KOPT-K1 (cell line): ENCODE results near the gene MEG3.

Source experiments
- H3K27ac ChIP-seq: fragments of 200-600 bp; sonication (generic); 2 replicates; pipeline ENCODE4 v1.5.1; 2016; ENCODE audit warnings: antibody characterized with exemption, mild to moderate bottlenecking, low read depth, low read length; ENCODE audit not compliant: poor library complexity, severe bottlenecking
- H3K36me3 ChIP-seq: fragments of 200-600 bp; sonication (generic); 2 replicates; pipeline ENCODE4 v1.5.1; 2017; ENCODE audit warnings: antibody characterized with exemption, mild to moderate bottlenecking, low read length, moderate library complexity; ENCODE audit not compliant: insufficient read depth
- H3K9me3 ChIP-seq: fragments of 200-600 bp; sonication (generic); 2 replicates; pipeline ENCODE4 v1.5.1; 2017; ENCODE audit warnings: antibody characterized with exemption, low read length, mild to moderate bottlenecking; ENCODE audit not compliant: insufficient read depth, poor library complexity, severe bottlenecking

MEG3 gene

GRCh38 chr14:100878271-100879146 is 52.6 kb downstream of the MEG3 start:
- no peaks in the 10 kb centered on the region for H3K36me3 ChIP-seq
- H3K9me3 ChIP-seq: no peaks in the 10 kb centered on the region
- H3K27ac ChIP-seq: no peak overlapping the region

- Histone ChIP-seq H3K36me3 (no peaks in the 10 kb centered on the region), H3K9me3 (no peaks in the 10 kb centered on the region), H3K27ac (no peak overlapping the region)
Observed at GRCh38 chr14:100879194-100879593, 53.3 kb downstream of the MEG3 start.

- Histone ChIP-seq H3K27ac (no peak overlapping the region), H3K9me3 (no peaks in the 10 kb centered on the region), H3K36me3 (no peaks in the 10 kb centered on the region)
Observed at GRCh38 chr14:100879782-100880181, 53.9 kb downstream of the MEG3 start.

GRCh38 chr14:100880271-100881101 is 54.6 kb downstream of the MEG3 start:
- no peak overlapping the region for H3K27ac ChIP-seq
- H3K36me3 ChIP-seq: no peaks in the 10 kb centered on the region
- H3K9me3 ChIP-seq: no peaks in the 10 kb centered on the region

- Histone ChIP-seq H3K36me3 (no peaks in the 10 kb centered on the region), H3K9me3 (no peaks in the 10 kb centered on the region), H3K27ac (no peak overlapping the region)
Observed at GRCh38 chr14:100881211-100882025, 55.5 kb downstream of the MEG3 start.

- Histone ChIP-seq H3K9me3 (no peaks in the 10 kb centered on the region), H3K36me3 (no peaks in the 10 kb centered on the region), H3K27ac (no peak overlapping the region)
Observed at GRCh38 chr14:100882026-100882967, 56.4 kb downstream of the MEG3 start.

GRCh38 chr14:100882991-100883788 is 57.3 kb downstream of the MEG3 start:
- H3K36me3 ChIP-seq: no peaks in the 10 kb centered on the region

GRCh38 chr14:100883789-100884101 is 57.8 kb downstream of the MEG3 start:
- no peaks in the 10 kb centered on the region for H3K9me3 ChIP-seq

More at GRCh38 chr14:100882991-100883788, 57.3 kb downstream of the MEG3 start:
- H3K27ac ChIP-seq: no peak overlapping the region
- H3K9me3 ChIP-seq: no peaks in the 10 kb centered on the region

GRCh38 chr14:100884456-100884855 is 58.5 kb downstream of the MEG3 start:
- Histone ChIP-seq H3K27ac (no peak overlapping the region), H3K9me3 (no peaks in the 10 kb centered on the region), H3K36me3 (no peaks in the 10 kb centered on the region)

More at GRCh38 chr14:100883789-100884101, 57.8 kb downstream of the MEG3 start:
- Histone ChIP-seq H3K36me3 (no peaks in the 10 kb centered on the region), H3K27ac (no peak overlapping the region)

- no peaks in the 10 kb centered on the region for H3K36me3 ChIP-seq
- H3K9me3 ChIP-seq: no peaks in the 10 kb centered on the region
- H3K27ac ChIP-seq: no peak overlapping the region
Observed at GRCh38 chr14:100885196-100885595, 59.3 kb downstream of the MEG3 start.

- H3K27ac ChIP-seq: no peak overlapping the region
- no peaks in the 10 kb centered on the region for H3K9me3 ChIP-seq
Observed at GRCh38 chr14:100885617-100886016, 59.7 kb downstream of the MEG3 start.

GRCh38 chr14:100887728-100888335 is 61.9 kb downstream of the MEG3 start:
- no peaks in the 10 kb centered on the region for H3K36me3 ChIP-seq
- H3K27ac ChIP-seq: no peak overlapping the region
- no peaks in the 10 kb centered on the region for H3K9me3 ChIP-seq

More at GRCh38 chr14:100885617-100886016, 59.7 kb downstream of the MEG3 start:
- H3K36me3 ChIP-seq: no peaks in the 10 kb centered on the region

- H3K36me3 ChIP-seq: no peaks in the 10 kb centered on the region
- no peak overlapping the region for H3K27ac ChIP-seq
- no peaks in the 10 kb centered on the region for H3K9me3 ChIP-seq
Observed at GRCh38 chr14:100888789-100889315, 62.9 kb downstream of the MEG3 start.
